Gastroesophageal sphincter (tissue), 4 donors: ENCODE measurements around the gene MAN1C1. TPM values are rescaled to one million over a fixed set of nuclear protein-coding genes. Genes with fewer than 3 reads are reported as not detected.

Experiments
- ATAC-seq: fragments of 150-250 bp; one replicate; pipeline ENCODE4 v1.9.1; 2016; ENCODE audit warnings: mild to moderate bottlenecking, moderate library complexity
- H3K27ac ChIP-seq, 4 donors: fragments of 200-600 bp; sonication (generic) in 3 of 4; 1 replicate in 3 of 4; 2 replicates in 1 of 4; pipeline ENCODE4 v1.5.1; 2016 to 2019
- H3K27me3 ChIP-seq: fragments of 200-600 bp; sonication (generic); one replicate; pipeline ENCODE4 v1.5.1; 2019
- H3K36me3 ChIP-seq, 2 donors: fragments of 200-600 bp; sonication (generic); one replicate each; pipeline ENCODE4 v1.5.1; 2019; ENCODE audit warnings: control low read depth in 1 of 2
- H3K4me1 ChIP-seq, 3 donors: fragments of 200-600 bp; sonication (generic); 1 replicate in 2 of 3; 2 replicates in 1 of 3; pipeline ENCODE4 v1.5.1; 2016 to 2019; ENCODE audit warnings: control low read depth in 2 of 3
- H3K4me3 ChIP-seq, 2 donors: fragments of 200-600 bp; sonication (generic); one replicate each; pipeline ENCODE4 v1.5.1; 2019; ENCODE audit warnings: mild to moderate bottlenecking in 1 of 2, moderate library complexity in 1 of 2
- H3K9me3 ChIP-seq, 3 donors: fragments of 200-600 bp; sonication (generic); one replicate each; pipeline ENCODE4 v1.5.1; 2017 to 2019; ENCODE audit warnings: control low read depth in 2 of 3
- CTCF ChIP-seq, 4 experiments: fragments of 200-600 bp in 2 of 4; fragments of 450-650 bp in 2 of 4; sonication (generic) in 1 of 4; IDR thresholded peaks; one replicate each; pipeline ENCODE4 v1.5.1; 2017 to 2019; ENCODE audit warnings: antibody characterized with exemption in 4 of 4, mild to moderate bottlenecking in 2 of 4, moderate library complexity in 2 of 4
- EP300 ChIP-seq: sonication (generic); formaldehyde crosslinking; IDR thresholded peaks from one replicate; pipeline ENCODE4 v1.6.1; 2017; ENCODE audit warnings: antibody characterized with exemption, mild to moderate bottlenecking
- POLR2A ChIP-seq, 2 donors: fragments of 450-650 bp; IDR thresholded peaks; one replicate each; pipeline ENCODE4 v1.6.1; 2017; ENCODE audit warnings: antibody characterized with exemption in 2 of 2, mild to moderate bottlenecking in 2 of 2, moderate library complexity in 1 of 2
- POLR2AphosphoS5 ChIP-seq: sonication (generic); formaldehyde crosslinking; IDR thresholded peaks from one replicate; pipeline ENCODE4 v1.6.1; 2017; ENCODE audit warnings: antibody characterized with exemption
- WGBS, 2 donors: methylation state at CpG; one replicate each; pipeline ENCODE4 v1.1.5; 2018; ENCODE audit warnings: low coverage in 1 of 2; 5-methylcytosine and 5-hydroxymethylcytosine counted together
- total RNA-seq, 4 donors: library from RNA; depleted of rRNA; stranded (reverse); fragments of >200 nt; gene quantifications; one replicate each; pipeline ENCODE4 v1.1.0, GENCODE V29; 2016

The MAN1C1 gene
- total RNA-seq, 4 donors from 2014 or later: 20.0 to 38.1 (median 27.8) TPM

GRCh38 chr1:25810341-25811299 is 194.0 kb downstream of the MAN1C1 start:
- peak; percentile 52 for ATAC-seq
- Histone ChIP-seq H3K27me3 (no peaks in the 10 kb centered on the region), H3K9me3 (no peaks in the 10 kb centered on the region), H3K27ac (peak overlapping the region in 2 of 4 donors; percentile 30 to 38), H3K36me3 (peaks cover 0 to 97% of the 10 kb centered on the region in 2 donors), H3K4me3 (no peak overlapping the region), H3K4me1 (peaks cover 0 to 46% (median 22%) of the 10 kb centered on the region in 3 donors)
- TF ChIP-seq CTCF (IDR thresholded peaks at IDR 0.05) (peak in 3 of 4 experiments; percentile 87 to 96 (median 95)), EP300 (no peak)
- 60% methylated on average over 2 of the region's 21 CpGs; no CpG with 5 or more reads in 1 of the 2 donors for WGBS, 2 donors

- no peak for ATAC-seq
- 78 to 80% methylated on average over 1 to 6 of the region's 13 CpGs for WGBS, 2 donors
- Histone ChIP-seq H3K9me3 (no peaks in the 10 kb centered on the region), H3K27me3 (no peaks in the 10 kb centered on the region), H3K4me3 (no peak overlapping the region), H3K4me1 (peaks cover 0 to 36% (median 20%) of the 10 kb centered on the region in 3 donors), H3K36me3 (peaks cover 0 to 97% of the 10 kb centered on the region in 2 donors), H3K27ac (no peak overlapping the region)
- no peak for TF ChIP-seq POLR2A (IDR thresholded peaks at IDR 0.05)
- no peak for TF ChIP-seq POLR2AphosphoS5
- no peak for TF ChIP-seq CTCF (IDR thresholded peaks at IDR 0.05)
- TF ChIP-seq EP300: no peak
Measured at GRCh38 chr1:25811384-25812082, 194.9 kb downstream of the MAN1C1 start.

GRCh38 chr1:25813071-25813733 is 196.6 kb downstream of the MAN1C1 start:
- Histone ChIP-seq H3K27ac (no peak overlapping the region), H3K4me1 (peaks cover 0 to 26% (median 13%) of the 10 kb centered on the region in 3 donors), H3K36me3 (peaks cover 0 to 86% of the 10 kb centered on the region in 2 donors), H3K27me3 (no peaks in the 10 kb centered on the region), H3K9me3 (no peaks in the 10 kb centered on the region), H3K4me3 (no peak overlapping the region)
- 69 to 74% methylated on average over 4 to 8 of the region's 11 CpGs for WGBS, 2 donors
- no peak for ATAC-seq
- TF ChIP-seq CTCF (IDR thresholded peaks at IDR 0.05): no peak
- TF ChIP-seq POLR2AphosphoS5: no peak
- no peak for TF ChIP-seq EP300

- H3K4me3 ChIP-seq: no peak overlapping the region
- H3K4me1 ChIP-seq: peaks cover 0 to 27% (median 20%) of the 10 kb centered on the region in 3 donors
- ATAC-seq: no peak
- TF ChIP-seq CTCF (IDR thresholded peaks at IDR 0.05) (no peak), POLR2AphosphoS5 (no peak), POLR2A (IDR thresholded peaks at IDR 0.05) (no peak), EP300 (no peak)
- no peaks in the 10 kb centered on the region for H3K9me3 ChIP-seq
- no peak overlapping the region for H3K27ac ChIP-seq
- 81% methylated on average over 2 of the region's 24 CpGs; no CpG with 5 or more reads in 1 of the 2 donors for WGBS, 2 donors
- H3K27me3 ChIP-seq: no peaks in the 10 kb centered on the region
- peaks cover 0 to 79% of the 10 kb centered on the region in 2 donors for H3K36me3 ChIP-seq
Measured at GRCh38 chr1:25813734-25814471, 197.3 kb downstream of the MAN1C1 start.
